Upper lobe of left lung (tissue), 6 donors: ENCODE data around the gene TECRL. TPM values are rescaled to one million over a fixed set of nuclear protein-coding genes. Genes with fewer than 3 reads are reported as not detected.

Experiments used
- ATAC-seq, 2 donors: fragments of 200-7000 bp; cut with Tn5 transposase; one replicate each; pipeline ENCODE4 v1.9.1; 2022; ENCODE audit warnings: mild to moderate bottlenecking in 2 of 2, moderate library complexity in 2 of 2; ENCODE audit not compliant: low FRiP score in 2 of 2
- DNase-seq, 2 donors: peaks; one replicate each; pipeline ENCODE4 v3.0.0-alpha.2; 2019 to 2020
- H3K27ac ChIP-seq, 4 donors: fragments of 200-600 bp; sonication (generic); one replicate each; pipeline ENCODE4 v1.5.1; 2016 to 2019
- H3K27me3 ChIP-seq, 4 donors: fragments of 200-600 bp; sonication (generic); one replicate each; pipeline ENCODE4 v1.5.1; 2017 to 2019
- H3K36me3 ChIP-seq, 4 donors: fragments of 200-600 bp; sonication (generic); one replicate each; pipeline ENCODE4 v1.5.1; 2016 to 2019
- H3K4me1 ChIP-seq, 4 donors: fragments of 200-600 bp; sonication (generic); one replicate each; pipeline ENCODE4 v1.5.1; 2018 to 2019
- H3K4me3 ChIP-seq, 4 donors: fragments of 200-600 bp; sonication (generic); one replicate each; pipeline ENCODE4 v1.5.1; 2017 to 2019; ENCODE audit warnings: mild to moderate bottlenecking in 2 of 4, moderate library complexity in 1 of 4
- H3K9me3 ChIP-seq, 4 donors: fragments of 200-600 bp; sonication (generic); one replicate each; pipeline ENCODE4 v1.5.1; 2018 to 2019
- CTCF ChIP-seq, 6 experiments: fragments of 450-650 bp in 4 of 6; fragments of 200-600 bp in 2 of 6; sonication (generic) in 2 of 6; IDR thresholded peaks; one replicate each; pipeline ENCODE4 v1.5.1; 2016 to 2019; ENCODE audit warnings: antibody characterized with exemption in 6 of 6
- EP300 ChIP-seq, 4 donors: sonication (generic); formaldehyde crosslinking; IDR thresholded peaks; one replicate each; pipeline ENCODE4 v1.5.1; 2017; ENCODE audit warnings: antibody characterized with exemption in 4 of 4, control low read depth in 2 of 4
- POLR2A ChIP-seq, 4 donors: fragments of 450-650 bp; IDR thresholded peaks; one replicate each; pipeline ENCODE4 v1.5.1; 2016 to 2017; ENCODE audit warnings: antibody characterized with exemption in 4 of 4, mild to moderate bottlenecking in 2 of 4
- POLR2AphosphoS5 ChIP-seq, 2 donors: sonication (generic); formaldehyde crosslinking; IDR thresholded peaks; one replicate each; pipeline ENCODE4 v1.5.1; 2017; ENCODE audit warnings: antibody characterized with exemption in 2 of 2
- WGBS, 2 donors: methylation state at CpG; one replicate each; pipeline ENCODE4 v1.1.5; 2017 to 2018; 5-methylcytosine and 5-hydroxymethylcytosine counted together
- total RNA-seq, 6 donors: library from RNA; depleted of rRNA in 4 of 6; stranded (reverse); fragments of >200 nt in 4 of 6; gene quantifications; one replicate each; pipeline versions ENCODE4 v1.1.0 to v1.2.1, GENCODE V29; 2016 to 2021
- donor health status: DM: no; HTN: no; CAD: no; lungs with moderate emphysema.
- donor health status: DM: no; HTN: yes; CAD: no; lungs with severe emphysema.

The TECRL gene
- not detected for total RNA-seq

DNA sequence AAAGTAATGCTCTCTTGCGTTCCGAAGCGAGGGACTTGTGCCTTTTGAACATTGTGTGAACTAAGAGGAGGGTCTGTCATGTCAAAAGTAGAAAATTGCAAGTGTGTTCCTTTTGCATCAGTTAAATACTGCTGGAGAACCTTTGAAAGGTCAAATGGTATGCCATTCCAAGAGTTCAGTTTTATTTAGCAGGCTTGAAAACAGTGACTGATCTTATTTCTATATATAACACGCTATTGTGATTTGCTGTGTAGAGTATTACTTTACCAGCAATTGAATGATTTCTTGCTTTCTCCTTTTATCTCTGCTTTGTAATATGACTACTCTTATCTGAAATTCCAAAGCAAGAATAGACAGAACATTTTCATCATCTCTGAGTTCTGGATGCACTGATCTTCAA lies at the start of gene TECRL:
TSS of gene TECRL (minus strand) at position 151 of the 400 bp plus-strand sequence. CDS start at position 52, 99 bp downstream.
- Histone ChIP-seq H3K9me3 (no peaks in the 10 kb centered on the region), H3K27me3 (no peaks in the 10 kb centered on the region), H3K4me1 (no peaks in the 10 kb centered on the region), H3K36me3 (no peaks in the 10 kb centered on the region), H3K4me3 (no peak within 1 kb of the TSS), H3K27ac (no peak within 1 kb of the TSS)
- DNase-seq (no peak), ATAC-seq (no peak)
- TF ChIP-seq POLR2AphosphoS5 (IDR thresholded peaks at IDR 0.05): no peak
- no peak for TF ChIP-seq CTCF (IDR thresholded peaks at IDR 0.05)
- no peak for TF ChIP-seq POLR2A (IDR thresholded peaks at IDR 0.05)
- TF ChIP-seq EP300 (IDR thresholded peaks at IDR 0.05): no peak
- 58 to 75% methylated on average over 4 of the region's 4 CpGs for WGBS, 2 donors

DNA sequence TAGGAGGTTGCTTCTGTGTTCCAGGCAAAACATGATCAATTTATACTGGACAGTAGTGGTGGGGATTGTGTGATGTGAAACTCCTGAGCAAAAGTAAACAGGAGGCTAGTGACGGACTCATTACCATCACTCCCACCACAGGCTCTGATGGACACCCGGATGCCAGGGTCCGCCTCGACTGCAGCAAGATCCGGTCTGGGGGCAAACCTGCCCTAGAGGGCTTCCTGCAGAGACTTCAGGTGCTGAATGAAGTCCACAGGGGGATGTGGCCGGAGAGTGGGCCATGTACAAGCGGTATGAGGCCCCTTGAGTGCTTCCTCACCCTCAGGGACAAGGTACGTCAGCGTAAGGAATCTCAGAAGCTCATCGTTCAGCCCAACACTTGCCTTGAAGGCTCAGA lies 23.4 kb upstream of the TECRL start:
- Histone ChIP-seq H3K36me3 (no peaks in the 10 kb centered on the region), H3K27me3 (no peaks in the 10 kb centered on the region), H3K9me3 (peaks cover 0 to 22% (median 7%) of the 10 kb centered on the region in 4 donors), H3K27ac (no peak overlapping the region), H3K4me3 (no peak overlapping the region), H3K4me1 (no peaks in the 10 kb centered on the region)
- peak in 1 of 2 donors; percentile 18 for DNase-seq
- 96 to 98% methylated on average over 7 to 10 of the region's 10 CpGs for WGBS, 2 donors
- ATAC-seq: peak in 1 of 2 donors; percentile 13
- TF ChIP-seq EP300 (IDR thresholded peaks at IDR 0.05) (no peak), POLR2A (IDR thresholded peaks at IDR 0.05) (no peak), CTCF (IDR thresholded peaks at IDR 0.05) (no peak), POLR2AphosphoS5 (IDR thresholded peaks at IDR 0.05) (no peak)

GRCh38 chr4:64430933-64431332 lies 21.7 kb upstream of the TECRL start:
- ATAC-seq (peak in 1 of 2 donors; percentile 39), DNase-seq (peak in 1 of 2 donors; percentile 31)
- WGBS, 2 donors: 80 to 85% methylated on average over 2 to 6 of the region's 6 CpGs

DNA sequence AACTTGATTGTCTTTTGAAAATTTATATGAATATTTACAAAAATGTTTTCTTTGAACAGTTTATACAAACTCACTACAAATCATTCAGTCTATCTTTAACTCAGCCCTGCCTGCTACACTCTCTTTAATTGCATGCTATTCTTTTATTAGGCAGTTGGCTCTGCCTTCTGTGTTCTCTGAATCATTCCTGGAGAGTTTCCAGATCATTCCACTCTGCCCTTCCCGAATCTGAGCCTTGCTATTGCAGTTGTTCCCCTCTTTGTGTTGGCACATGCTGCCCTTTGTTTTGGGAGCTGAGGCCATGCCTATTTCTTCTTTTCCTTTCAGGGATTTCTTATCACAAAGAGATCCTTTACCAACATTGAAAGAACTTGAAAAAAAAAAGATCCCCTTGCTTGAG lies 8.7 kb upstream of the TECRL start:
- no peak overlapping the region for H3K27ac ChIP-seq
- TF ChIP-seq CTCF (IDR thresholded peaks at IDR 0.05): no peak
- TF ChIP-seq EP300 (IDR thresholded peaks at IDR 0.05): no peak
- no peak for TF ChIP-seq POLR2AphosphoS5 (IDR thresholded peaks at IDR 0.05)
- DNase-seq (no peak), ATAC-seq (no peak)
- no peaks in the 10 kb centered on the region for H3K27me3 ChIP-seq
- no peak overlapping the region for H3K4me3 ChIP-seq
- no peaks in the 10 kb centered on the region for H3K4me1 ChIP-seq
- 6 to 16% methylated on average over 1 of the region's 1 CpG for WGBS, 2 donors
- H3K9me3 ChIP-seq: no peaks in the 10 kb centered on the region
- H3K36me3 ChIP-seq: no peaks in the 10 kb centered on the region

More at GRCh38 chr4:64430933-64431332, 21.7 kb upstream of the TECRL start:
- no peak for TF ChIP-seq POLR2AphosphoS5 (IDR thresholded peaks at IDR 0.05)
- TF ChIP-seq EP300 (IDR thresholded peaks at IDR 0.05): no peak
- no peak for TF ChIP-seq CTCF (IDR thresholded peaks at IDR 0.05)
- no peak for TF ChIP-seq POLR2A (IDR thresholded peaks at IDR 0.05)
- H3K4me3 ChIP-seq: no peak overlapping the region
- H3K9me3 ChIP-seq: peaks cover 0 to 22% (median 7%) of the 10 kb centered on the region in 4 donors
- no peak overlapping the region for H3K27ac ChIP-seq
- H3K27me3 ChIP-seq: no peaks in the 10 kb centered on the region
- H3K4me1 ChIP-seq: no peaks in the 10 kb centered on the region
- no peaks in the 10 kb centered on the region for H3K36me3 ChIP-seq

GRCh38 chr4:64407000-64407399 lies 2.2 kb downstream of the TECRL start:
- 66 to 80% methylated on average over 1 of the region's 1 CpG for WGBS, 2 donors
- TF ChIP-seq POLR2AphosphoS5 (IDR thresholded peaks at IDR 0.05): no peak
- TF ChIP-seq POLR2A (IDR thresholded peaks at IDR 0.05): no peak
- no peak for TF ChIP-seq EP300 (IDR thresholded peaks at IDR 0.05)
- TF ChIP-seq CTCF (IDR thresholded peaks at IDR 0.05): no peak
- ATAC-seq: no peak

More at GRCh38 chr4:64407000-64407399, 2.2 kb downstream of the TECRL start:
- DNase-seq: no peak
- no peaks in the 10 kb centered on the region for H3K4me1 ChIP-seq
- no peaks in the 10 kb centered on the region for H3K36me3 ChIP-seq
- no peaks in the 10 kb centered on the region for H3K9me3 ChIP-seq
- no peaks in the 10 kb centered on the region for H3K27me3 ChIP-seq
- H3K4me3 ChIP-seq: no peak overlapping the region
- H3K27ac ChIP-seq: no peak overlapping the region
